H4 (cell line): ENCODE measurements around the gene MARS1. TPM values are rescaled to one million over a fixed set of nuclear protein-coding genes. Genes with fewer than 3 reads are reported as not detected.
"Not testable (repeated sequence)": the region's sequence is repeated elsewhere in the genome, so short reads cannot be mapped to it uniquely, and the experiment has no call there.

Experiments
- DNase-seq: peaks from one replicate; pipeline ENCODE4 v3.0.0-alpha.2; 2015; ENCODE audit warnings: low spot score
- total RNA-seq: library from RNA; depleted of rRNA; stranded (reverse); fragments of >200 nt; shearing (Covaris generic); gene quantifications from 2 replicates; pipeline ENCODE4 v1.2.3, GENCODE V29; 2014

Gene MARS1
- total RNA-seq, 1 experiment from 2014 or later: 121 TPM

- no peak for DNase-seq
Measured at GRCh38 chr12:57516617-57517153, 28.8 kb downstream of the MARS1 start.

GRCh38 chr12:57517187-57517586, 29.3 kb downstream of the MARS1 start:
- peak; percentile 27 for DNase-seq

- DNase-seq: not testable (repeated sequence)
Measured at GRCh38 chr12:57517718-57518117, 29.9 kb downstream of the MARS1 start.

DNA sequence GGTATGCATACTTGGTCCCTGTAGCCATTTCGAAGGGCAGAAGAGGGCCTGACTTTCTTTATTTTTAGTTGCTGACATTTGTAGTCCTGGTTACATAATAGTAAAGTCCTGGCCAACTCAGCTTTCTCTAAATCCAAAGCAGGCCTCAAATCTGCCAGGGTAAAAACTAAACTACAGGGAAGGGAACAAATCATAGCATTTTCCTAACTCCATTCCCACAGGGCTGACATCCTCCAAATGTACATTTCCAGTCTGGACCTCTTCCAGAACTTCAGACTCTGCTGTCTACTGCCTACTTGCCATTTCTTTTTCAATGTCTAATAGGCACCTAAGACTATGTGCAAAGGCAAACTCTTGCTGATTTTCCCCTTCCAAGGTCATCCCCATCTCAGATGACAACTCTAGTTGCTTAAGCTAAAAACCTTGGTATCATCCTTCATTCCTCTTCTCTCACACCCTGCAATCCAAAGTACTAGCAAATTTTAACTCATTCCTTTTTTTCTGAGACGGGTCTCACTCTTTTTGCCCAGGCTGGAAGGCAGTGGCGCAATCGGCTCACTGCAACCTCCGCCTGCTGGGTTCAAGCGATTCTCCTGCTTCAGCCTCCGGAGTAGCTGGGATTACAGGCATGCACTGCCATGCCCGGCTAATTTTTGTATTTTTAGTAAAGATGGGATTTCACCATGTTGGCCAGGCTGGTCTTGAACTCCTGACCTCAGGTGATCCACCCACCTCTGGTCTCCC, 30.5 kb downstream of the MARS1 start:
- no peak for DNase-seq

DNA sequence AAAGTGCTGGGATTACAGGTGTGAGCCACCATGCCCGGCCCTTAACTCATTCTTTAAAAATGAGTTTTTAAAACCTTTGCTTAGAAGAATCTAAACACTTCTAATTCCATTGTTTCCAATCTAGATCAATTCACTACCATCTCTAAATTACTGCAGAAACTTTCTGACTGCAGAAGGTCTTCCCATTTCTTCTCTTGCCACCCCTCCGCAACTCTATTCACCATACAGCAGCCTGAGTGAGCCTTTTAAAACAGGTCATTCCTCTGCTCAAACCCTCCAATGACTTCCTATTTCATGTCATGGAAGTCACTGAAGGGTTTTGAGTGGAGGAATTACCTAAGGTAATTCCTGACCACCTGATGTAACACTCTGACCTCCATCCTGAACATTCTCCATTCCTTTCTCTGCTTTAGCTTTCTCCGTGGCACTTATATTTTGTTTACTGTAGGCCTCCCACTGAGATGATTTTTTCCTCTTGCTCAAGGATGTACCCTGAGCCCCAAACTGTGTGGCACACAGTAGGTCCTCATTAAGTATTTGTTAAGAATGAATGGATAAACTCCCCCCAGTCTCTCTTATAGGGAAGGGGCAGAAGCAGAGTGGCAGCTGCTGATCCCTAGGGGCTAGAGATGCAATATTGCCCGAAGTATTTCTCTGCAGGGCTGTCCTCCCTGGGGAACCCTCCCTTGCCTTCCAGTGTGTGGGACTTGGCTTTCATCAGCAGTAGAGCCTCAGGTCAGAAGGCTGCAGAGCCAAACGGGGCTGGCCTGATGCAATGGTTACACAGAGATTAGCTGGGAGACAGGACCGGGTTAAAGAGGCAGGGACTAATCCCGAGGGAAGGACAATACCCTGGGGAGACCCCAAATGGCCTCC, 31.3 kb downstream of the MARS1 start:
- no peak for DNase-seq

DNA sequence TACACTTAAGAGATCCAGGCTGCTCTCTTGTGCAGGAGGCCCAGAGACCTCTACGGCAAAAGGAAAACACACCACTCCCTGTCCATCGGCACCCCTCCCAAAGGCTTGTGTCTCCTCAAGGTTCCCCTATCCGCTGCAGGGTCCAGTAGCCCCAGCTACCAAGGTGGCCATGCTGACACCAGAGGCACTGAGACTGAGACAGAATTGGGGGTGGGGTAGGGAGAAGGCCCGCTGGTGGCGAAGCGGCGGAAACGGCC, 31.9 kb downstream of the MARS1 start:
- DNase-seq: peak; percentile 13

DNA sequence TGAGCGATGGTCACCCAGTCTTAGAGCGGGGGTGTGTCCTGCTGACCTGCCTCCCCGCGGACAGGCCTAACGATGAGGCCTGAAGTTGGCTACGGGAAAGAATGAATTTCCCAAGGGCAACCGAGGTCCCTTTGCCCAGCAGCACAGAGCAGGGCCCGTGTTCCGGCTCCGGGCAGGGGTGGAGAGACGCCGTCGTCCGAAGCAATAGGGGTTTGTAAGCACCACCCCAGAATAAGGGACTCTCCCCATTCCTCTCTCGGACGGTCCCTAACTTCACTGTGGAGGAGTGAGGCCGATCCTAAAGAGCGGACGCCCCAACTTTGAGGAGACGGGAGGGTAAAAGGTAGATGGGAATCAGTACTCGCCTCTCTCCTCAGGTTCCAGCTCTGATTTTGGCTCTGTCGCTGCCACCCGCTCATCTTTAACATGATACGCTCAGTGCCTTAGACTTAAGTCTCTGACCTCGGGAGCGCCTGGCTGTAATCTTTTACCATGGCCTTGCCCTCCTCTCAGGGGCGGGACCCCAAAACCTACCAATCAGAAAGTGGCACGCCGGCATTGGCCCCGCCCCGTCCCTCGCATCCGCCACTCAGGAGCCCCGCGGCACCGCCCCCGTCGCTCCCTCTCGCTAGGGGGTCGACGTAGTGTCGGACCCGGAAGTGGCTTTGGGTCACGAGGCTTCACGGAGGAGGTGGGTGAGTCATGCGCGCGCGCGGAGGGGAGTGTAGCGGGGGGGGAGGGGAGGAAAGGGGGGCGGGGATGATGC, 32.4 kb downstream of the MARS1 start, which contains the start of gene DDIT3:
DDIT3 (minus strand) TSS at position 462 of the 766 bp plus-strand sequence. CDS start 3,108 bp downstream, outside the sequence.
- peak; percentile 95 for DNase-seq

DNA sequence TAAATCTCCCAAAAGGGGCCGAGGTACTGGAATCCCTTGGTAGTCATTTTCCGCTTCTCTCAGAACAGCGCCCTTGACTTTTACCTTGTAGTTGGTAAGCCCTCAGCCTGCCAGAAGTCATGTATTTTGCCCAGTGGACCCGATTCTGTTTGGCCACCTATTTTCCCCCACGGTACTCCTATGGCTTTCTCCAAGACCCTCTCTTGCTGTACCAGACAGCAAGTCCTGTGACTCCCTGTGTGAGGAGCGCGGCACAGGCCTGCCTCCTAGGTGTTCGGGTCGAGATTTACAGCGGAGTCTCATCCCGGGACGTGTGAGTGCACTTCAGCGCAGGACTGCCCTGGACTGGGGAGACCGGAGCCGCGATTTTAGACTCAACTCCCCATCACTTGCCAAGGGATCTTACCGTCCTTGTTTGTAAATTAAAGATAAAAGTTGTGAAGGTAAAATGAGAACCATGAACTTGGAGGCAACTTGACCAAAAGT, 33.7 kb downstream of the MARS1 start:
- no peak for DNase-seq

GRCh38 chr12:57522011-57522886, 34.4 kb downstream of the MARS1 start, which contains the start of gene MBD6:
Gene MBD6, plus strand, starts transcription at chr12:57522824. Its CDS starts 1,480 bp downstream, at chr12:57524304.
- DNase-seq: peak; percentile 79

DNA sequence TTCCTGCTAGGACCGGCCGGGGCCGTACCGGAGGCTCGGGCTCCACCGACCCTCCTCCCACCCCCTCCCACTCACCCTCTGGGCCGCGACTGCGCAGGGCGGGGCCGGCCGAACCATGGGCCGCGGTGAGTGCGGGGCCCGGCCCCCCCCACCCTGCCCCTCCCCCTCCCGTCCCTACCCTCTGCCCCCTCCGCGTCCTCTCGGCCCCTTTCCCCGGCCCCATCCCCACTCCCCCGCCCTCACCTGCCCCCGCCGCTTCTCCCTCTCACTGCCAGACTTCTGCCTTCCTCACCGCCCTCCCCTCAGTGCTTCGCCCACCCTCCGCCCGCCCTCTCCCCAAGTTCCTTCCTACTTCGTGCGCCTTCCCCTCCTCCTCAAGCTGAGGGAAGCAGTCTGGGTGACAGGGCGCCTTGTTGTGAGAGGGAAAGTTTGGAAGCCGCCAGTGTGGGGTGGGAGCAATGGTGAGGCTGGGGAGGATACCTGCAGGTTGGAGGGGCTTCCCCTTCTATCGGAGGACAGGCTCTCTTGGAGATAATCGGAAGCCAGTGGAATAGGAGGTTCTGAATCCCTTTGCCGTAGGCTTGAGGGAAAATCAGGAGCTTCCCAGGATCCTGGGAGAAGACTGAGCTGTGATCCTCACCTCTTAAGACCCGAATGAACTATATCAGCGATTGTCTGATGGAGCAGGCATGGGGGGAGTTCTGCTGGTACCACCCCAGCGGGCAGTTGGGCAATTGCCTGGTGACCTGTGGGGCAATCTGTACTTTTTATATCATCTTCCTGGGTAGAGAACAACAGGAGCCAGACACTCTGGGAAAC, 35.2 kb downstream of the MARS1 start:
- peak; percentile 45 for DNase-seq

GRCh38 chr12:57523706-57524614, 36.1 kb downstream of the MARS1 start:
- no peak for DNase-seq

GRCh38 chr12:57524814-57525614, 37.1 kb downstream of the MARS1 start:
- no peak for DNase-seq

DNA sequence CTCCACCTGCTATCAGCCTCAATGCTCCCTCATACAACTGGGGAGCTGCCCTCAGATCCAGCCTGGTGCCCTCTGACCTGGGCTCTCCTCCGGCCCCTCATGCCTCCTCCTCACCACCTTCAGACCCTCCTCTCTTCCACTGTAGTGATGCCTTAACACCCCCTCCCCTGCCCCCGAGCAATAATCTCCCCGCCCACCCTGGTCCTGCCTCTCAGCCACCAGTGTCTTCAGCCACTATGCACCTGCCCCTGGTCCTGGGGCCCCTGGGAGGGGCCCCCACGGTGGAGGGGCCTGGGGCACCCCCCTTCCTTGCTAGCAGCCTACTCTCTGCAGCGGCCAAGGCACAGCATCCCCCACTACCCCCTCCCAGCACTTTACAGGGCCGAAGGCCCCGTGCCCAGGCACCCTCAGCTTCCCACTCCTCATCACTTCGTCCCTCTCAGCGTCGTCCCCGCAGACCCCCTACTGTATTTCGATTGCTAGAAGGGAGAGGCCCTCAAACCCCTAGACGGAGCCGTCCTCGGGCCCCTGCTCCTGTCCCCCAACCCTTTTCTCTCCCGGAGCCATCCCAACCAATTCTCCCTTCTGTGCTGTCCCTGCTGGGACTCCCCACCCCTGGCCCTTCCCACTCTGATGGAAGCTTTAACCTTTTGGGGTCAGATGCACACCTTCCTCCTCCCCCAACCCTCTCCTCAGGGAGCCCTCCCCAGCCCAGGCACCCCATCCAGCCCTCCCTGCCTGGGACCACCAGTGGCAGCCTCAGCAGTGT, 37.9 kb downstream of the MARS1 start:
- DNase-seq: no peak

- DNase-seq: no peak
Measured at GRCh38 chr12:57526477-57527126, 38.7 kb downstream of the MARS1 start.

GRCh38 chr12:57527184-57527583, 39.3 kb downstream of the MARS1 start:
- DNase-seq: no peak

DNA sequence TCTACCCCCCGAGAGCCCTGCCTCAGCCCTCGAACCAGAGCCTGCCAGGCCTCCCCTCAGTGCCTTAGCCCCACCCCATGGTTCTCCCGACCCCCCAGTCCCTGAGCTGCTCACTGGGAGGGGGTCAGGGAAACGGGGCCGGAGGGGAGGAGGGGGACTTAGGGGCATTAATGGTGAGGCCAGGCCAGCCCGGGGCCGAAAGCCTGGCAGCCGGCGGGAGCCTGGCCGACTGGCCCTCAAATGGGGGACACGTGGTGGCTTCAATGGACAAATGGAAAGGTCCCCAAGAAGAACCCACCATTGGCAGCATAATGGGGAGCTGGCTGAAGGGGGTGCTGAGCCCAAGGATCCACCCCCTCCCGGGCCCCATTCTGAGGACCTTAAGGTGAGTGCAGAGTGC, 40.3 kb downstream of the MARS1 start:
- DNase-seq: no peak
